HG03060 (cell line): ENCODE measurements around the gene CD8A.

Experiments used
- ATAC-seq: cut with Tn5 transposase; IDR thresholded peaks from one replicate; pipeline ENCODE4 v1.9.1; 2021; ENCODE audit warnings: low read depth, moderate number of reproducible peaks; ENCODE audit not compliant: unreplicated experiment

The CD8A gene

GRCh38 chr2:86809481-86810121 lies 18.9 kb upstream of the CD8A start:
- ATAC-seq, result no peak

GRCh38 chr2:86808315-86809161 lies 17.8 kb upstream of the CD8A start:
- peak; percentile 88 for ATAC-seq

GRCh38 chr2:86807468-86808275 lies 17.0 kb upstream of the CD8A start:
- no peak for ATAC-seq

GRCh38 chr2:86807133-86807467 lies 16.4 kb upstream of the CD8A start:
- no peak for ATAC-seq

- ATAC-seq, result no peak
These were observed 15.5 kb upstream of the CD8A start for GRCh38 chr2:86806059-86806857.

- no peak for ATAC-seq
These were observed 10.3 kb upstream of the CD8A start for GRCh38 chr2:86800856-86801567.

- ATAC-seq, result no peak
These were observed 4.1 kb upstream of the CD8A start for GRCh38 chr2:86794861-86795260.

GRCh38 chr2:86793752-86794151 lies 3.0 kb upstream of the CD8A start:
- no peak for ATAC-seq

GRCh38 chr2:86791573-86791972 lies 860 bp upstream of the CD8A start:
- no peak for ATAC-seq

GRCh38 chr2:86790134-86790675 lies 508 bp downstream of the CD8A start:
- ATAC-seq, result no peak

GRCh38 chr2:86789687-86790133 lies 1.0 kb downstream of the CD8A start:
- ATAC-seq, result no peak

GRCh38 chr2:86788881-86789686 lies 1.6 kb downstream of the CD8A start:
- no peak for ATAC-seq

GRCh38 chr2:86788165-86788564 lies 2.5 kb downstream of the CD8A start:
- no peak for ATAC-seq

- no peak for ATAC-seq
These were observed 3.0 kb downstream of the CD8A start for GRCh38 chr2:86787736-86788135.

- no peak for ATAC-seq
These were observed 4.6 kb downstream of the CD8A start for GRCh38 chr2:86786001-86786536.

- no peak for ATAC-seq
These were observed 5.3 kb downstream of the CD8A start for GRCh38 chr2:86785456-86785855.

- ATAC-seq, result peak; percentile 90
These were observed 6.9 kb downstream of the CD8A start for GRCh38 chr2:86783615-86784339.

- no peak for ATAC-seq
These were observed 8.0 kb downstream of the CD8A start for GRCh38 chr2:86782748-86783147.
